ENCODE results near the gene TUBA1C.
"Not testable (repeated sequence)": the region's sequence is repeated elsewhere in the genome, so short reads cannot be mapped to it uniquely, and the experiment has no call there.

TUBA1C gene

GRCh38 chr12:49282740-49283375 lies 18.0 kb downstream of the TUBA1C start:
- in situ Hi-C loops (cut with HindIII; ENCODE audit: low sequenced_read_pairs) = not testable (repeated sequence)

- in situ Hi-C loops (cut with HindIII; ENCODE audit: low sequenced_read_pairs) = no loop called here
Observed at GRCh38 chr12:49283541-49284429, 18.9 kb downstream of the TUBA1C start.

GRCh38 chr12:49284672-49285071 lies 19.8 kb downstream of the TUBA1C start:
- in situ Hi-C loops (cut with HindIII; ENCODE audit: low sequenced_read_pairs) = no loop called here

GRCh38 chr12:49287876-49288275 lies 23.0 kb downstream of the TUBA1C start:
- in situ Hi-C loops (cut with HindIII; ENCODE audit: low sequenced_read_pairs) = no loop called here

- in situ Hi-C loops (cut with HindIII; ENCODE audit: low sequenced_read_pairs) = no loop called here
Observed at GRCh38 chr12:49288412-49288853, 23.6 kb downstream of the TUBA1C start.

GRCh38 chr12:49288922-49289555 lies 24.2 kb downstream of the TUBA1C start:
- in situ Hi-C loops (cut with HindIII; ENCODE audit: low sequenced_read_pairs) = no loop called here

GRCh38 chr12:49292729-49293055 lies 27.8 kb downstream of the TUBA1C start:
- in situ Hi-C loops (cut with HindIII; ENCODE audit: low sequenced_read_pairs) = no loop called here

- in situ Hi-C loops (cut with HindIII; ENCODE audit: low sequenced_read_pairs) = no loop called here
Observed at GRCh38 chr12:49293056-49293956, 28.4 kb downstream of the TUBA1C start.

- in situ Hi-C loops (cut with HindIII; ENCODE audit: low sequenced_read_pairs) = no loop called here
Observed at GRCh38 chr12:49294086-49294803, 29.4 kb downstream of the TUBA1C start.

- in situ Hi-C loops (cut with HindIII; ENCODE audit: low sequenced_read_pairs) = no loop called here
Observed at GRCh38 chr12:49294804-49295081, 29.9 kb downstream of the TUBA1C start.

GRCh38 chr12:49295082-49295936 lies 30.4 kb downstream of the TUBA1C start, which contains the start of gene PRPH:
TSS of gene PRPH (plus strand) at chr12:49295147. CDS start at chr12:49295201, 54 bp downstream.
- in situ Hi-C loops (cut with HindIII; ENCODE audit: low sequenced_read_pairs) = no loop called here

GRCh38 chr12:49296034-49296835 lies 31.4 kb downstream of the TUBA1C start:
- in situ Hi-C loops (cut with HindIII; ENCODE audit: low sequenced_read_pairs) = no loop called here

- in situ Hi-C loops (cut with HindIII; ENCODE audit: low sequenced_read_pairs) = no loop called here
Observed at GRCh38 chr12:49296836-49297694, 32.2 kb downstream of the TUBA1C start.

- in situ Hi-C loops (cut with HindIII; ENCODE audit: low sequenced_read_pairs) = no loop called here
Observed at GRCh38 chr12:49297695-49298060, 32.8 kb downstream of the TUBA1C start.

- in situ Hi-C loops (cut with HindIII; ENCODE audit: low sequenced_read_pairs) = no loop called here
Observed at GRCh38 chr12:49298160-49298559, 33.3 kb downstream of the TUBA1C start.

GRCh38 chr12:49301760-49302159 lies 36.9 kb downstream of the TUBA1C start:
- in situ Hi-C loops (cut with HindIII; ENCODE audit: low sequenced_read_pairs) = no loop called here

- in situ Hi-C loops (cut with HindIII; ENCODE audit: low sequenced_read_pairs) = no loop called here
Observed at GRCh38 chr12:49304161-49304560, 39.3 kb downstream of the TUBA1C start.

Data from DLD1 (cell line).